Thoracic aorta (tissue), 2 donors: ENCODE data around the gene TTBK1. TPM values are rescaled to one million over a fixed set of nuclear protein-coding genes. Genes with fewer than 3 reads are reported as not detected.

ENCODE experiments used
- ATAC-seq: fragments of 150-250 bp; one replicate; pipeline ENCODE4 v1.8.0; 2017; ENCODE audit warnings: low read depth; ENCODE audit not compliant: insufficient number of reproducible peaks, low FRiP score
- DNase-seq: peaks from one replicate; pipeline ENCODE4 v3.0.0-alpha.2; 2020; ENCODE audit warnings: low spot score
- H3K27ac ChIP-seq, 2 donors: fragments of 200-600 bp; sonication (generic); 1 replicate in 1 of 2; 2 replicates in 1 of 2; pipeline ENCODE4 v1.5.1; 2016; ENCODE audit warnings: mild to moderate bottlenecking in 2 of 2, moderate library complexity in 2 of 2
- H3K27me3 ChIP-seq: fragments of 200-600 bp; sonication (generic); replicated peaks from 2 replicates; pipeline ENCODE4 v1.6.0; 2016; ENCODE audit warnings: mild to moderate bottlenecking; ENCODE audit not compliant: insufficient read depth
- H3K36me3 ChIP-seq: fragments of 200-600 bp; sonication (generic); one replicate; pipeline ENCODE4 v1.5.1; 2016
- H3K4me1 ChIP-seq, 2 donors: fragments of 200-600 bp; sonication (generic); 1 replicate in 1 of 2; 2 replicates in 1 of 2; pipeline versions ENCODE4 v1.5.1 to v1.6.0; 2016; ENCODE audit warnings: low read depth in 2 of 2, mild to moderate bottlenecking in 1 of 2; ENCODE audit not compliant: control insufficient read depth in 1 of 2
- H3K4me3 ChIP-seq: fragments of 200-600 bp; sonication (generic); 2 replicates; pipeline ENCODE4 v1.5.1; 2016; ENCODE audit warnings: mild to moderate bottlenecking
- H3K9me3 ChIP-seq: fragments of 200-600 bp; sonication (generic); 2 replicates; pipeline ENCODE4 v1.5.1; 2016
- CTCF ChIP-seq: fragments of 200-600 bp; sonication (generic); IDR thresholded peaks from one replicate; pipeline ENCODE4 v1.5.1; 2019; ENCODE audit warnings: antibody characterized with exemption
- total RNA-seq, 2 donors: library from RNA; depleted of rRNA; stranded (reverse); fragments of >200 nt; gene quantifications; one replicate each; pipeline versions ENCODE4 v1.1.0 to v1.2.3, GENCODE V29; 2016

TTBK1 gene
- total RNA-seq, 2 donors from 2014 or later: not detected

- no peaks in the 10 kb centered on the region for H3K27me3 ChIP-seq
- H3K4me1 ChIP-seq: peaks cover 0 to 11% of the 10 kb centered on the region in 2 donors
- H3K27ac ChIP-seq: no peak overlapping the region
- no peak for ATAC-seq
- no peak for TF ChIP-seq CTCF
- H3K4me3 ChIP-seq: peak overlapping the region; percentile 70
- no peaks in the 10 kb centered on the region for H3K9me3 ChIP-seq
- no peaks in the 10 kb centered on the region for H3K36me3 ChIP-seq
- DNase-seq: no peak
Observed at GRCh38 chr6:43229803-43230620, 13.3 kb upstream of the TTBK1 start.

- H3K27me3 ChIP-seq: no peaks in the 10 kb centered on the region
- H3K9me3 ChIP-seq: no peaks in the 10 kb centered on the region
- DNase-seq: no peak
- peaks cover 0 to 11% of the 10 kb centered on the region in 2 donors for H3K4me1 ChIP-seq
- H3K27ac ChIP-seq: no peak overlapping the region
- TF ChIP-seq CTCF: no peak
- H3K36me3 ChIP-seq: no peaks in the 10 kb centered on the region
- ATAC-seq: no peak
- H3K4me3 ChIP-seq: no peak overlapping the region
Observed at GRCh38 chr6:43231053-43231452, 12.2 kb upstream of the TTBK1 start.

- no peaks in the 10 kb centered on the region for H3K27me3 ChIP-seq
- TF ChIP-seq CTCF: no peak
- ATAC-seq (no peak), DNase-seq (no peak)
- no peaks in the 10 kb centered on the region for H3K36me3 ChIP-seq
- no peaks in the 10 kb centered on the region for H3K9me3 ChIP-seq
- H3K4me1 ChIP-seq: peaks cover 0 to 11% of the 10 kb centered on the region in 2 donors
- no peak overlapping the region for H3K27ac ChIP-seq
- no peak overlapping the region for H3K4me3 ChIP-seq
Observed at GRCh38 chr6:43231735-43232450, 11.4 kb upstream of the TTBK1 start.

GRCh38 chr6:43235841-43236240, 7.4 kb upstream of the TTBK1 start:
- H3K27ac ChIP-seq: no peak overlapping the region
- no peak for TF ChIP-seq CTCF
- no peak for ATAC-seq
- H3K4me3 ChIP-seq: no peak overlapping the region
- no peak for DNase-seq
- no peaks in the 10 kb centered on the region for H3K36me3 ChIP-seq
- no peaks in the 10 kb centered on the region for H3K9me3 ChIP-seq
- H3K27me3 ChIP-seq: no peaks in the 10 kb centered on the region
- H3K4me1 ChIP-seq: no peaks in the 10 kb centered on the region

GRCh38 chr6:43239054-43239453, 4.2 kb upstream of the TTBK1 start:
- H3K36me3 ChIP-seq: no peaks in the 10 kb centered on the region
- H3K9me3 ChIP-seq: no peaks in the 10 kb centered on the region
- H3K4me3 ChIP-seq: no peak overlapping the region
- no peak for ATAC-seq
- no peak for TF ChIP-seq CTCF
- no peak for DNase-seq
- H3K27ac ChIP-seq: no peak overlapping the region
- H3K27me3 ChIP-seq: no peaks in the 10 kb centered on the region
- no peaks in the 10 kb centered on the region for H3K4me1 ChIP-seq
